NCI-H1436 (cell line): ENCODE data around the gene HIGD1B.
"Not testable (repeated sequence)": the region's sequence is repeated elsewhere in the genome, so short reads cannot be mapped to it uniquely, and the experiment has no call there.

Experiments
- DNase-seq: peaks from one replicate; lab custom pipeline; 2025; lab: John Stamatoyannopoulos, UW

The HIGD1B gene

DNA sequence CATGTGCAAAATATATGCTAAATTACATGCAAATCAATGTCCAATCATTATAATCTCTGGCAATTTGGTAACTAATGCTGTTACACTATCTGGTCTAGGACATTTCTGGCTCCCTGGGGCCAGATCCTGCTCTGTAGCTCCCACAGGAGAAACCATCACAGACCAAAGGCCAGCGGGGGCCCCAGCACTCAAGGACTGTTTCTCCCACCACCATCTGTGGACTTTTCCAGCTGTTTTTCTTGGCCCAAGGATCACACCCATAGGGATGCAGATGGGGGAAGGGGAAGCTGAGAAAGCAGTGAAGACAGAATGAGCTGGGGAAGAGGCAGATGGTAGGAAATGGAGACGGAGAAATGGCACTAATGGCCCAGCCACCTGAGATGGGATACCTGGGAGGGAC lies at the start of gene HIGD1B:
TSS of gene HIGD1B (plus strand) at position 298 of the 400 bp plus-strand sequence. CDS start 270 bp downstream, outside the sequence.
- no peak for DNase-seq

DNA sequence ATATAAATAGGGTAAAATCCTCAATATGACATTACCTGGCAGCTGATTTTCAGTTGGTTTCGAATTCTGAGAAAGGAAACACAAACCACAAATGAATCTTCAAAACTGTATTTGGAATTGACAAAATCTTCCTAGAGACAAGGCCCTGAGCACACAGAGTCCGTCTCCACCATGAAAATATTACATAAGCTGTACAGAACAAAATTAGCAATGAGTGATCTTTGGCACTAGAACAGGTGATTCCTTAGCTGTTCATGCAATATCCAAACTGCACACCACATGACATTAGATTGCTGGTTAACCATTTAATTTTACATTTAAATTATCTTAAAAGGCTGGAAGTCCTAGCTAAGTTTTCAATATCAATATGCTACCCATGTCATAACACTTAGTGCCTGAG lies 49.3 kb upstream of the HIGD1B start:
- DNase-seq: no peak

DNA sequence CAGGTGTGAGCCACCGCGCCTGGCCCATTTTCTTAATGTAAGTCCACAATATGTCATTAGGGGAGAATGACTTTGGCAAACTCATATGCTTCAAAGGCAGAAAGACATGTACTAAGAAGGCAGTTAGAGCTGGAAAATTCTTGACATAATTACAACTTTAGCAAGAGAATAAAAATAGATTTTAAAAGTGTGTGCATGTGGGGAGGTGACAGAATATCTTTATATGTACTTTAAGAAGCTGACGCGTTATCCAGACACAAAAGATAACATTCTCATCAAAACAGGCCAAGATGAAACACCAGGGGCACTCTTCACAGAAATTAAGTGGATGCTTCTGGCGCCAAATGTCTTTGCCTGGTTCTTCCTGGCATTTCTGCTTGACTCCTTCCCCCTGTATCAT lies 45.8 kb upstream of the HIGD1B start:
- DNase-seq: no peak

DNA sequence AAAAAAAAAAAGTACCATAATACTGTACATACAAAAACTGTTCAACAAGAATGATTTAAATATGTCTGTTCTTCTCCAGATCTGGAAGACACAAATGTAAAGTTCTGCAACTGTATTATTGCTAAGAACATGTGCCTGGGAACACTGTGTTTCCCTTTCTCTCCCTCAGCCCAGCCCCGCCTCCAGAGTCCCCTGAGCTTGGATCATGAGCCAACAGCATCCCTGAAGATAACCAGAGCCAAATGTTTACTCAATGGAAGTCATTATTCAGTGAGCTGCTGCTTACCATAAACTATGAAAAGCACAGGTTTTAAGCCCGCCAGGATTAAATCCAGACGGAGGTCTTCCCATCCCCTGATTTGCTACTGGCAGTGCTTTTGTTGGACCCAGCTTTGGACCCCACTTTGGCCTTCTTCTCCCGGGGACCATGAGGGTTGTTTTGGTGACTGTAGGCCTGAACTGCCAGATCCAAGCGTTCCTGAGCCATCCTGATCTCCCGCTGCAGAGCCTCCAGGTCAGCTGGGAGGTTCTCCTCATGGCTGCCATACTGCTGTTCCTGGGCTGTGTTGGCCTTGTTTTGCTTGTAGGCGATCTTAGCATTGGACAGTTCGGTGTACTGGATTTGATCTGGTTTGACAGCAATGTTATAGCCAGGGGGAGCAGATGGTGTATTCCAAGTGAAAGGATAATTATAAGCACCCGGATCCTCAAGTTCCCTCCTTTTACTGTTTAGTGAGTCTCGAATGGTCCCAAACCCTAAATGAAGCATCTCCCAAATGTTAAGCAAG lies 43.2 kb upstream of the HIGD1B start:
- no peak for DNase-seq

DNA sequence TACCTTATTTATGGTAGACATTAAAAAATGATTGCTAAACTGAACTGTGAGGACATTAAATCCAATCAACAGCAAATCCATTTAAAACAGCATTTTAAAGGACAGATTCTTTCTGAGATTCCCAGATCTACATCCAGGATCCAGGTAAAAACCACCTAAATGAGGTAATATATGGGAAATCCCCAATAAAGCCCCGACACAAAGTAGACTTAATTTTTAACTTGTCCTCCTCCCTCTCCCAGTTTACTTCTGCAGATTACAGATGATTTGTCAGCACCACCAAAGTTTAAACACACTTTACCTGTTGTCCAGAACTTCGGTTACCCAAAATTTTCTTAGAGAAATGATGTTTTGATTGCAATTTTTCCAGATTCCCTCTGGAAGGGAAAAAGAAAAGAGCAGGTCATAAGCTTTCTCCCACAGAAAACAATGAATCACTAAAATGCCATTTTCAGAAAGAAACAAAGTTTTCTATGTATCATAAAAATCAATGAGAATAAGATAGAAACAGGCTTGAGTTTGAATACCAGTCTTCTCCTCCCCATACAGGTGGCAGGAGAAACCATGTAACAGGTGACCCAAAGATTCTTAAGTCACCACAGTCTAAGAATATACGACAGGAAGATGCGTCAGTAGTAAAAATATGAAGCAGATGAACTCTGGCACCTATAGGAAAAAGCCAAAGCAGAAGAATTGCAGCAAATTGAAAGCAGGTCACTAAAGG lies 40.4 kb upstream of the HIGD1B start:
- DNase-seq: no peak

DNA sequence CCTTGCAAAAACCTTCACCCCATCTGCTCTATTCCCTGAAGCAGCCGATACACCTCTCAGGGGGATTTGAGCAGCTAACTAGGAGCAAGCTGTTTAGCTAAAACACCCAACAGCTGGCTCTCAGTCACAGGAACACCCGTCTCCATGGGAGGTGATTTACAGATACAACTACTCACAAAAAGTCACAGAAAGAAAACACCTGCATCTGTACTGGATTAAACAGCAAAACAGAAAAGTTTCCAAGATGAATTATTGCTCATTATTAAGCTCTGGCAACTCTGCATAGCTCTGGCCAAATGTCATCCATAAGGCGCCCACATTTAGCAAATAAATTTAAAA lies 39.9 kb upstream of the HIGD1B start:
- no peak for DNase-seq

DNA sequence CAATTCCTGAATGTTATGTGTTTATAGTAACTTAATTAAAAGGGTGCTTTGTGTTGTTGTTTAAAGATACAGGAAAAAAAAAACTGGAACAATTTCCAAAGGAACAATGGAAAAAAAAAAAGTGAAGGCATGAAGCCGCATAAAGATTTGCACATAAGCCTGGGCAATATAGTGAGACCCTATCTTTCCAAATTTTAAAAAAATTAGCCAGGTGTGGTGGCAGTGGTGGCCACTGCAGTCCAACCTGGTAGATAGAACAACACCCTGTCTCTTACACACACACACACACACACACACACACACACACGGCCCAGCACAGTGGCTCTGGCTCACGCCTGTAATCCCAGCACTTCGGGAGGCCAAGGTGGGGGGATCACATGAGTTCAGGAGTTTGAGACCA lies 39.5 kb upstream of the HIGD1B start:
- no peak for DNase-seq

DNA sequence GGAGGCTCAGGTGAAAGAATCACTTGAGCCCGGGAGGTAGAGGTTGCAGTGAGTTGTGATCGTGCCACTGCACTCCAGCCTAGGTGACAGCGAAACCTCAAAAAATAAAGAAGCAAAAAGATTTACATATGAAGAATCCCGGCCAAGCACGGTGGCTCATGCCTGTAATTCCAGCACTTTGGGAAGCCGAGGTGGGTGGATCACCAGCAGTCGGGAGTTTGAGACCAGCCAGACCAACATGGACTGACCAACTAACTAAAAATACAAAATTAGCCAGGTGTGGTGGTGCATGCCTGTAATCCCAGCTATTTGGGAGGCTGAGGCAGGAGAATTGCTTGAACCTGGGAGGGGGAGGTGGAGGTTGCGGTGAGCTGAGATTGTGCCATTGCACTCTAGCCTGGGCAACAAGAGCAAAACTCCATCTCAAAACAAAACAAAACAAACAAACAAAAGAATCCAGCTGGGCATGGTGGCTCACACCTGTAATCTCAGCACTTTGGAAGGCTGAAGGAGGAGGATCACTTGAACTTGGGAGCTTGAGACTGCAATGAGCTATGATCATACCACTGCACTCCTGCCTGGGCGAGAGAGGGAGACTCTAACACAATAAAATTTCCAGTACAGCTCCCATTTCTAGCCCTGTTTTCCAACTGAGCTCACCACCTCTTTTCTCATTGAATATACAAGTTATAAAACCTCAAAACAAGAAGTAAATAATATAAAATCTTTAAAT lies 38.9 kb upstream of the HIGD1B start:
- not testable (repeated sequence) for DNase-seq

DNA sequence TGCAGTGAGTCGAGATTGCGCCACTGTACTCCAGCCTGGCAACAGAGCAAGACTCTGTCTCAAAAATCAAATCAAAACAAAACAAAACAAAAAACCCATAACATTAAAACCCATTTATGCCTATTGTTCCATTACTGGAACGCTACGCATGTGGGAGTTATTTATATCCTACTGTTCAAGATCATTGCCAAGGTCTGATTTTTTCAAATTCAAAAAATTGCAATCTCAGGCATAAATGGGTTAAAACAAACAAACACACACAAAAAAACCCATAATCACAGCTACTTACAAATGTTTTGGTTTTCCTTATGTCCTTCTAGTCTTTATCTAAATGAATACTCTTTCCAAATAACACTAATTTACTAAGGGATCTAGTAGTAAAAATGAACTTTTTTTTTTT lies 35.4 kb upstream of the HIGD1B start:
- no peak for DNase-seq

DNA sequence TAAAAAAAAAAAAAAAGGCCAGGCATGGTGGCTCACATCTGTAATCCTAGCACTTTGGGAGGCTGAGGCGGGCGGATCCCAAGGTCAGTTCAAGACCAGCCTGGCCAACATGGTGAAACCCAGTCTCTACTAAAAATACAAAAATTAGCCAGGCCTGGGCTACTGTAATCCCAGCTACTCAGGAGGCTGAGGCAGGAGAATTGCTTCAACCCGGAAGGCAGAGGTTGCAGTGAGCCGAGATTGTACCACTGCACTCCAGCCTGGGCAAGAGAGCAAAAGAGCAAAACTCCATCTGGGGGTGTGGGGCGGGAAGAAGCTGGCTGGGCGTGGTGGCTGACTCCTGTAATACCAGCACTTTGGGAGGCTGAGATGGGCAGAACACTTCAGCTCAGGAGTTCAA lies 29.2 kb upstream of the HIGD1B start:
- DNase-seq: not testable (repeated sequence)

DNA sequence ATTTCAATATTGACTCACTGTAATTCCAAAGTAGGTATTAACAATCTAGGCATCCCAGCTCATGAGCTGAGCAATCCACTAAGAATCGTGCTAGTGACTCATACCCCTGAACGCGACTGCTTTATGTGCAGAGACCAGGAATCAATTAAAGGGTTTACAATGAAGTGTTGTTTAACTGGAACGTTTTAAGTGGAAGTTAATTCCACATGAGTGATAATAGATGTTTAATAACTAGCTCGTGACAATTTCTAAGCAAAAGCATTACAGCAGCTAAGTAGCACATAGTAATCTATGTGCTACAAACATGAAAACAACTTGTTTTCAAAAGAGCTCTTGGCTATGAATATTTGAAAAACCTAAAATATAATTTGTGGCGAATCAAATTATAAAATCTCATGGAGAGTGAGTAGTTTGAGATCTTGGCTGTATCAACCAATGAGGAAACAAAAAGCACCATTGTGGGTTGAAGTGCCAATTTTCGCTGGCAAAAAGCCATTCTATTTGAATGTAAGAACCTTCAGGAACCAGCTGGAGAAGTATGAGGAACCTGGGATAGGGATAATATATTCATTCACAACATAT lies 27.0 kb upstream of the HIGD1B start:
- peak; percentile 89 for DNase-seq

DNA sequence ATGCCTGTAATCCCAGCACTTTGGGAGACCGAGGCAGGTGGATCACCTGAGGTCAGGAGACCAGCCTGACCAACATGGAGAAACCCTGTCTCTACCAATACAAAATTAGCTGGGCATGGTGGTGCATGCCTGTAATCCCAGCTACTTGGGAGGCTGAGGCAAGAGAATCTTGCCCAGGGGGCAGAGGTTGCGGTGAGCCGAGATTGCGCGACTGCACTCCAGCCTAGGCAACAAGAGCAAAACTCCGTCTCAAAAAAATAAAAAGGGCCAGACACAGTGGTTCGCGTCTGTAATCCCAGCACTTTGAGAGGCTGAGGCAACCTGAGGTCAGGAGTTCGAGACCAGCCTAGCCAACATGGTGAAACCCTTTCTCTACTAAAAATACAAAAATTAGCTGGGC lies 22.4 kb upstream of the HIGD1B start:
- DNase-seq: not testable (repeated sequence)

DNA sequence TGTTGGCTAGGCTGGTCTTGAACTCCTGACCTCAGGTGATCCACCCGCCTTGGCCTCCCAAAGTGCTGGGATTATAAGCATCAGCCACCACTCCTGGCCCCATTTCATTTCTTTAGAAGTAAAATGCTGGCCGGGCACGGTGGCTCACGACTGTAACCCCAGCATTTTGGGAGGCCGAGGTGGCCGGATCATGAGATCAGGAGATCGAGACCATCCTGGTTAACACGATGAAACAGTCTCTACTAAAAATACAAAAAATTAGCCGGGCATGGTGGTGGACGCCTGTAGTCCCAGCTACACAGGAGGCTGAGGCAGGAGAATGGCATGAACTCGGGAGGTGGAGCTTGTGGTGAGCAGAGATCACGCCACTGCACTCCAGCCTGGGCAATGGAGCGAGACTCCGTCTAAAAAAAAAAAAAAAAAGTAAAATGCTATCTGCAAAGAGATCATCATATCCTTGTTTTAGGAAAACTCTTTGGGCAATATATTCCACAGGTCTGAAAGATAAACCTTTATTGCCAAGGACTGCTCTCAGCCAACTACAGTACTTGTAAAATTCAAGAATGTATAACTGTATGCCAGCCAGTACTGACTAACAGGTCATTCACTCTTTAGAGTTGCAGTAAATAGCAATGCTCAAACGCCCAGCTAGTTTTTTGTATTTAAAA lies 21.4 kb upstream of the HIGD1B start:
- DNase-seq: no peak

DNA sequence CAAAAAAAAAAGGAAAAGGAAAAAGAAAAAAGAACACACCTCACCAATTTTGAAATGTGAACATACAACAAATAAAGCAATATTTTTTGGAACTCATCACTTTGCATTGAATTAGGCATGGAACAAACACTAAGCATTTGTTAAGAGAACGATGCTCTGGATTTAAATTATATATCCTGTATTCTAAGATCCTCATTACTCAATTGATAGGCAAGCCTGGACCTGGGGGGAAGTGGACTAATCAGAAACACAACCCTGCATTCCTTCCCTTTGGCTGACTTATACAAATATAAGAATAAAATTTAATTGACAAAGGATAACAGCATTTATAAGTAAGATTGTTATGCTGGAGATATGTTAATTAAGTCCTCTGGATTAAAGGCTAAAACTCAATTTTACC lies 19.8 kb upstream of the HIGD1B start:
- DNase-seq: no peak

DNA sequence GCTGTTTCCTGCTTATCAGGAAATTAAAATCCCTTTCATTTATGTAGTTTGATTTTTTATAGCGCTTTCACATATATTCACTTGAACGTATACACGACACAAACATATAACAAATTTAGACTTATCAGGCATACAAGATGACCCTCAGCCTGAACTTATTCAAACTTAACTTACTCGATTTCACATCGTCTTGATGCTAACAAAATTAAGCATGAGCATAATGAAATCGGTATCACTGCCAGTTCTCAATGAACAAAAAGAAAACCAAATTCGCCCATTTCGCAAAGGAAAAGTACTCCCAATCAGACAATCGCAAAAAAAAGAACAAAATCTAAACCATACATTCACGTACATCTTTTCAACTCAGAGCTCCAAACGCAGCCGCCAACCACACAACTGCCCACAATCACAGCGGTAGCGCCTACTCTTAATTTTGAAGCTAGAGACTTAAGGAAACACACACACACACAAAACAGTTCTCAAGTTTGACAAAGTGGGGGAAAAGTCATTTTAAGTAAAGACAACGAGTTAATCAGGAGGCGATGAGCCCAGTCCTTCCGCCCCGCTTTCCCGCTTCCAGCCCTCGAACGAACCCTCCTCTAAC lies 18.7 kb upstream of the HIGD1B start:
- DNase-seq: no peak

DNA sequence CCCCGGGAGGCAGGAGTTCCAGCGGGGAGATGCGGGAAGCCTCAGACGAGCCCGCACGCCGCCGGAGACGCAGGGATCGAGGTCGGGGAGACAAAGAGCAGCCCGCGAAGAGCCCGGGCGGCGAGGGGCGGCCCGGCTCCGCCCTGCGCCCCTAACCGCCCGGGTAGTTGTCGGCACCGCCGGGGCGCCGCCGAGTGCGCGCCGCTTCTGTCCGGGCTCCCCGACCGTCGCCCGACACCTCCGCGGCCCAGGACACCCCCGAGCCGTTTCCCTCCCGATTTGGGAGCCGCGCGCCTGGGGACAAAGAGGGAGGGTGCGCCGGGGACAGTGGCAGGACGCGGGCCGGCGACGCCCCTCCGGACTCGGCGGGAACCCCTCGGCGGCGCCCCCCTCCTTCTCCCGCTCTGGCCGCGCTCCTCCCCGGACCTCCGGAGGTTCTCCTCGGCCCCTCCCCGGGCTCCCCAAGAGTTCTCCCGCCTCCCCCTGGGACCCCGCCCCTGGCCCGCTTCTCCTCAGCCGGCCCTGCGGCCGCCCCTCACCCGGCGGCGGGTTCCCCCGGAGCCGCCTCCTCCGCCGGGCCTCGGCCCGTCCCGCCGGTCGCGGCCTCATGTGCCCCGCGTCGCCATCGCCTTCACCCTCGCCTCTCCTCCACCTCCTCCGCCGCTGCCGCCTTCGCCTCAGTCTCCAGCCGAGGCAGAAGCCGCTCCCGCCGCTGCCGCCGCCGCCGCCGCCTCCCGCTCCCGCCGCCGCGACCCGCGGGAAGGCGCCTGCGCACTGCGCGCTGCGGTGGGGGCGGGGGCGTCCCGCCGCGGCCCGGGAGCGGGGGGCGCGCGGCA lies 17.9 kb upstream of the HIGD1B start, which contains the start of gene GJC1:
TSS of gene GJC1 (minus strand) at position 765 of the 836 bp plus-strand sequence. CDS start 24,470 bp downstream, outside the sequence.
- DNase-seq: peak; percentile 47

DNA sequence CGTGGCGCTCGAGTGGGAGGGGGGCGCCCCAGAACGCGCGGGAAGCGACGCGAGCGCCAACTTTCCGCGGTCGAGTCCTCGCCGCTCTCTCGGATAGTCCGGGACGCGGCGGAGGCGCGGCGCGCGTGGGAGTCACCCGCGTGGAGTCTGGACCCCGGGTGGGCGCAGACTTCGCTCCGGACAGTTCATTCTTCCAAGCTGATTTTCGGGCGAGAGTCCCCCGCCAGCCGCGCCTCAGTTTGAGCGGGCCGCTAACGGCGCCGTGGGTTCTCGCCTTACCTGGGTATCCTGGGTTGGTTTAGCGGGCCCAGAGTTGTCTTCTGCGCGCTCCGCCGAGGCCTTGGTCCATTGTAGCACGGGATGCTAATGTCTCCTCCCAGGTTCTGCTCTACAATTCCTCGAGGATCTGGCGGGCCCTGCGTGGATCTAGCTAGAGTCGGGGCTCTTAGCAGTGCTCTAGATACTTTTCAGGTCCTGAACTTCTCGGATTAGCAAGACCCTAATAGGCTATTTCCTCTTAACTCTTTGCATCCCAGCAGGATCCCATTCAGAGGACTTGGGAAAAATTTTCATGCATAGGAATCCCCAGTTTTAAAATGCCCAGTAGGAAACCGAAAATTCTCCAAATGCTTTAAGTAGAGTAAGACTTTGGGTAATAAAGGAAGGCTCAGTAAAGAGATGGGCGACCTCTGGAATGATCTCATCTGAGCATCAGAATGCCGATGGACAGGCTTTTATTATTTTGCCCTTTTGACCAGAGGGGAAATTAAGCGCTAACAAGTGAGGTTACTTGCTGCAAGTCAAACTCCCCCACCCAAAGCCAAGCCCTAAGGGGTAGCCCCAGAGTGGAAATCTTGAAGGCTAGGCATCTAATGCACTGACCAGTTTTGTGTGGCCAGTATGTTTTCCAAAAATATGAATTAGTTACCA lies 17.1 kb upstream of the HIGD1B start:
- peak; percentile 13 for DNase-seq

DNA sequence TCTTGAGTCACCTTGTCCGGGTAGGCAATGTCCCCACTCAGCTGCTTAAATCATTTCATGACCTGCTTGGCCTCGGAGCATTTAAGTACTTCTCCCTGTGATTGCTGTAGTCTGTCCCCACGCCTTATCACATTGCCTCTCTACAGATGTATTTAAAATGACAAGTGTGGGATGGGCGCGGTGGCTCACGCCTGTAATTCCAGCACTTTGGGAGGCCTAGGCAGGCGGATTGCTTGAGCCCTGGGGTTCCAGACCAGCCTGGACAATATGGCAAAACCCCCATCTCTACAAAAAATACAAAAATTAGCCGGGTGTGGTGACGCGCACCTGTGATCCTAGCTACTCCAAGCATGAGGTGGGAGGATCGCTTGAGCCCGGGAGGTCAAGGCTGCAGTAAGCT lies 16.3 kb upstream of the HIGD1B start:
- no peak for DNase-seq

DNA sequence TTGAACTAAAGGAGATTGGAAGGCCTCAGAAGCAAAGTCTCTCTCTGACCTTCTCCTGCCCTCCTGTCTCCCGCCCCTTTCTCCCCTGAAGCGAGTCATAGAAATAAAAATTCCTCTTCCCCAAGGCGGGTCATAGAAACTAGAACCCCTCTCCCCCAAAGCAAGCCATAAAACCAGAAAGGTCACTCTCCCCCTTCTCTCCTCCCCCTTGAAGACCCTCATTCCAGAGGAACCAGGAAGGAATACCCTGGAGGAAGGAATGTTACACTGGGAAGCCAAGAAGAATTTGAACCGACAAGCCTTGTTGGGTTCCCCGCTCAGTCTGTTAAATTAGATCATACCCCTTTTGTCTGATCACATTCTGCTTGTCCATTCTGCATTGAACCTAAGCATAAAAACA lies 14.9 kb upstream of the HIGD1B start:
- no peak for DNase-seq
